Astrocyte (in vitro differentiated cells and primary cell): Measurements from ENCODE around the gene TENM4. TPM values are rescaled to one million over a fixed set of nuclear protein-coding genes. Genes with fewer than 3 reads are reported as not detected.

Source experiments
- DNase-seq: peaks from one replicate; pipeline ENCODE4 v3.0.0-alpha.2; 2010; ENCODE audit warnings: low read depth
- FAIRE-seq: peaks from 2 replicates; lab custom pipeline; 2011; peaks lifted over from hg19 to GRCh38; lab: Jason Lieb, UNC
- H2AFZ ChIP-seq: 2 replicates; pipeline ENCODE4 v1.6.0; 2012; ENCODE audit warnings: low read depth, low read length, inconsistent platforms
- H3K27ac ChIP-seq: 2 replicates; pipeline ENCODE4 v1.5.1; 2011; ENCODE audit warnings: low read depth, low read length, inconsistent platforms
- H3K27me3 ChIP-seq: 2 replicates; pipeline ENCODE4 v1.6.0; 2011; ENCODE audit warnings: low read length, inconsistent platforms; ENCODE audit not compliant: insufficient read depth
- H3K36me3 ChIP-seq: 2 replicates; pipeline ENCODE4 v1.5.1; 2011; ENCODE audit warnings: low read length, inconsistent platforms; ENCODE audit not compliant: insufficient read depth
- H3K4me1 ChIP-seq: 2 replicates; pipeline ENCODE4 v1.5.1; 2011; ENCODE audit warnings: low read length, inconsistent platforms; ENCODE audit not compliant: insufficient read depth
- H3K4me2 ChIP-seq: 2 replicates; pipeline ENCODE4 v1.6.0; 2012; ENCODE audit warnings: low read length, inconsistent platforms
- H3K4me3 ChIP-seq: 2 replicates; pipeline ENCODE4 v1.5.1; 2011; ENCODE audit warnings: low read depth, mild to moderate bottlenecking, low read length, inconsistent platforms; ENCODE audit not compliant: insufficient read depth
- H3K79me2 ChIP-seq: 2 replicates; pipeline ENCODE4 v1.6.0; 2012; ENCODE audit warnings: mild to moderate bottlenecking, low read length, inconsistent platforms; ENCODE audit not compliant: insufficient read depth
- H3K9ac ChIP-seq: 2 replicates; pipeline ENCODE4 v1.6.0; 2012; ENCODE audit warnings: mild to moderate bottlenecking, low read length, inconsistent platforms
- H3K9me3 ChIP-seq: 2 replicates; pipeline ENCODE4 v1.5.1; 2012; ENCODE audit warnings: low read depth, mild to moderate bottlenecking, low read length, inconsistent platforms; ENCODE audit not compliant: insufficient read depth
- H4K20me1 ChIP-seq: 2 replicates; pipeline ENCODE4 v1.6.0; 2012; ENCODE audit warnings: low read length, inconsistent platforms; ENCODE audit not compliant: insufficient read depth
- H3K27ac Mint-ChIP-seq: one replicate; pipeline ENCODE4 v1.8.0; 2021; ENCODE audit warnings: mild to moderate bottlenecking, mixed read lengths; ENCODE audit not compliant: unreplicated experiment
- H3K27me3 Mint-ChIP-seq: one replicate; pipeline ENCODE4 v1.8.0; 2021; ENCODE audit warnings: low read depth, mixed read lengths; ENCODE audit not compliant: unreplicated experiment
- H3K36me3 Mint-ChIP-seq: one replicate; pipeline ENCODE4 v1.8.0; 2021; ENCODE audit warnings: low read depth, mixed read lengths; ENCODE audit not compliant: unreplicated experiment
- H3K4me1 Mint-ChIP-seq: one replicate; pipeline ENCODE4 v1.8.0; 2021; ENCODE audit warnings: low read depth, mixed read lengths; ENCODE audit not compliant: unreplicated experiment
- H3K4me3 Mint-ChIP-seq: one replicate; pipeline ENCODE4 v1.8.0; 2021; ENCODE audit warnings: mild to moderate bottlenecking, moderate library complexity, mixed read lengths; ENCODE audit not compliant: unreplicated experiment
- H3K9me3 Mint-ChIP-seq: one replicate; pipeline ENCODE4 v1.8.0; 2021; ENCODE audit warnings: mild to moderate bottlenecking, mixed read lengths; ENCODE audit not compliant: unreplicated experiment
- CTCF ChIP-seq: IDR thresholded peaks from 2 replicates; pipeline ENCODE4 v1.5.1; 2011; ENCODE audit warnings: low read depth, mild to moderate bottlenecking, inconsistent platforms, low read length, moderate library complexity; ENCODE audit not compliant: insufficient read depth
- EZH2 ChIP-seq: IDR thresholded peaks from 2 replicates; pipeline ENCODE4 v1.6.1; 2012; ENCODE audit warnings: mild to moderate bottlenecking, low read length, inconsistent platforms; ENCODE audit not compliant: insufficient read depth
- total RNA-seq: library from RNA; stranded (reverse); gene quantifications from 2 replicates; pipeline ENCODE4 v1.2.1, GENCODE V29; 2021

TENM4 gene
- total RNA-seq, 1 donor from 2014 or later, result 7.5 TPM

- no peaks in the 10 kb centered on the region for H3K4me1 Mint-ChIP-seq
- peaks cover 5% of the 10 kb centered on the region for H3K9me3 Mint-ChIP-seq
- Histone ChIP-seq H2AFZ (no peak overlapping the region), H3K9ac (no peak overlapping the region), H3K27me3 (no peaks in the 10 kb centered on the region), H3K9me3 (no peaks in the 10 kb centered on the region), H3K4me3 (no peak overlapping the region), H3K27ac (no peak overlapping the region), H3K79me2 (no peaks in the 10 kb centered on the region), H3K4me2 (no peak overlapping the region), H3K4me1 (no peaks in the 10 kb centered on the region), H3K36me3 (no peaks in the 10 kb centered on the region), H4K20me1 (no peaks in the 10 kb centered on the region)
- H3K4me3 Mint-ChIP-seq, result no peak overlapping the region
- FAIRE-seq (no peak), DNase-seq (no peak)
- H3K27me3 Mint-ChIP-seq, result peaks cover 13% of the 10 kb centered on the region
- H3K36me3 Mint-ChIP-seq, result no peaks in the 10 kb centered on the region
- TF ChIP-seq CTCF (no peak), EZH2 (no peak)
- no peak overlapping the region for H3K27ac Mint-ChIP-seq
Observed at GRCh38 chr11:78914503-78914902, 526.3 kb downstream of the TENM4 start.

- H3K4me1 ChIP-seq, result no peaks in the 10 kb centered on the region
- Mint-ChIP-seq H3K9me3 (peaks cover 5% of the 10 kb centered on the region), H3K27ac (no peak overlapping the region), H3K27me3 (peaks cover 13% of the 10 kb centered on the region), H3K4me1 (no peaks in the 10 kb centered on the region), H3K4me3 (no peak overlapping the region), H3K36me3 (no peaks in the 10 kb centered on the region)
- H4K20me1 ChIP-seq, result no peaks in the 10 kb centered on the region
- DNase-seq (no peak), FAIRE-seq (no peak)
- H3K9ac ChIP-seq, result no peak overlapping the region
- H3K4me2 ChIP-seq, result no peak overlapping the region
- H3K79me2 ChIP-seq, result no peaks in the 10 kb centered on the region
- H3K27ac ChIP-seq, result no peak overlapping the region
- H3K36me3 ChIP-seq, result no peaks in the 10 kb centered on the region
- H3K9me3 ChIP-seq, result no peaks in the 10 kb centered on the region
- H3K27me3 ChIP-seq, result no peaks in the 10 kb centered on the region
- no peak overlapping the region for H2AFZ ChIP-seq
- no peak overlapping the region for H3K4me3 ChIP-seq
- no peak for TF ChIP-seq EZH2
Observed at GRCh38 chr11:78912778-78913177, 528.1 kb downstream of the TENM4 start.

GRCh38 chr11:78910322-78910721 lies 530.5 kb downstream of the TENM4 start:
- Mint-ChIP-seq H3K9me3 (peaks cover 5% of the 10 kb centered on the region), H3K27me3 (peaks cover 20% of the 10 kb centered on the region), H3K36me3 (no peaks in the 10 kb centered on the region), H3K4me1 (no peaks in the 10 kb centered on the region), H3K27ac (no peak overlapping the region), H3K4me3 (no peak overlapping the region)
- FAIRE-seq, result no peak
- H3K27me3 ChIP-seq, result no peaks in the 10 kb centered on the region
- H2AFZ ChIP-seq, result no peak overlapping the region
- H3K9ac ChIP-seq, result no peak overlapping the region
- no peaks in the 10 kb centered on the region for H3K36me3 ChIP-seq
- no peak overlapping the region for H3K27ac ChIP-seq
- peaks cover 5% of the 10 kb centered on the region for H4K20me1 ChIP-seq
- H3K4me3 ChIP-seq, result no peak overlapping the region
- no peaks in the 10 kb centered on the region for H3K9me3 ChIP-seq
- H3K4me1 ChIP-seq, result no peaks in the 10 kb centered on the region
- no peak overlapping the region for H3K4me2 ChIP-seq
- no peak for DNase-seq
- H3K79me2 ChIP-seq, result no peaks in the 10 kb centered on the region
- no peak for TF ChIP-seq EZH2
- no peak for TF ChIP-seq CTCF
